GM23338 (cell line): Measurements from ENCODE around the gene SREBF2. TPM values are rescaled to one million over a fixed set of nuclear protein-coding genes. Genes with fewer than 3 reads are reported as not detected.

Experiments used
- ATAC-seq: fragments of 200-7000 bp; cut with Tn5 transposase; 3 replicates; pipeline ENCODE4 v1.9.1; 2020
- DNase-seq: peaks from one replicate; pipeline ENCODE4 v3.0.0-alpha.2; 2015; ENCODE audit warnings: low spot score
- H2AFZ ChIP-seq: fragments of 200-600 bp; sonication (generic); 2 replicates; pipeline ENCODE4 v1.8.0; 2016; ENCODE audit warnings: antibody characterized with exemption, mild to moderate bottlenecking, moderate library complexity
- H3F3A ChIP-seq: fragments of 200-600 bp; sonication (generic); replicated peaks from 2 replicates; pipeline ENCODE4 v1.8.0; 2017; ENCODE audit warnings: antibody characterized with exemption, mixed run types, low read depth
- H3K27ac ChIP-seq: fragments of 200-600 bp; sonication (generic); 2 replicates; pipeline ENCODE4 v1.6.1; 2016; ENCODE audit warnings: low read depth
- H3K27me3 ChIP-seq: fragments of 200-600 bp; sonication (generic); 2 replicates; pipeline ENCODE4 v1.8.0; 2016; ENCODE audit warnings: mild to moderate bottlenecking, mixed run types, moderate library complexity; ENCODE audit not compliant: insufficient read depth
- H3K36me3 ChIP-seq: fragments of 200-600 bp; sonication (generic); 2 replicates; pipeline ENCODE4 v1.8.0; 2016; ENCODE audit warnings: mild to moderate bottlenecking; ENCODE audit not compliant: insufficient read depth
- H3K4me1 ChIP-seq: fragments of 200-600 bp; sonication (generic); 2 replicates; pipeline ENCODE4 v1.8.0; 2016; ENCODE audit warnings: mild to moderate bottlenecking, moderate library complexity; ENCODE audit not compliant: insufficient read depth
- H3K4me2 ChIP-seq: fragments of 200-600 bp; sonication (generic); 2 replicates; pipeline ENCODE4 v1.7.1; 2017; ENCODE audit warnings: mixed run types
- H3K4me3 ChIP-seq: fragments of 200-600 bp; sonication (generic); 2 replicates; pipeline ENCODE4 v1.6.1; 2016; ENCODE audit warnings: mixed run types
- H3K79me2 ChIP-seq: fragments of 200-600 bp; sonication (generic); replicated peaks from 2 replicates; pipeline ENCODE4 v1.8.0; 2017; ENCODE audit warnings: mild to moderate bottlenecking; ENCODE audit not compliant: insufficient read depth
- H3K9me2 ChIP-seq: fragments of 200-600 bp; sonication (generic); 2 replicates; pipeline ENCODE4 v1.8.0; 2017; ENCODE audit not compliant: insufficient read depth
- H4K20me1 ChIP-seq: fragments of 200-600 bp; sonication (generic); replicated peaks from 2 replicates; pipeline ENCODE4 v1.8.0; 2017; ENCODE audit warnings: mild to moderate bottlenecking; ENCODE audit not compliant: insufficient read depth
- H3K27ac Mint-ChIP-seq: 2 replicates; pipeline ENCODE4 v1.8.0; 2020; ENCODE audit warnings: inconsistent platforms, mild to moderate bottlenecking, moderate library complexity, mixed read lengths
- H3K27me3 Mint-ChIP-seq: 3 replicates; pipeline ENCODE4 v1.8.0; 2022; ENCODE audit warnings: low read depth, mild to moderate bottlenecking, moderate library complexity, mixed read lengths, inconsistent platforms; ENCODE audit not compliant: insufficient read depth, poor library complexity
- H3K36me3 Mint-ChIP-seq: 3 replicates; pipeline ENCODE4 v1.8.0; 2021; ENCODE audit warnings: low read depth, mild to moderate bottlenecking, inconsistent platforms, moderate library complexity, mixed read lengths
- H3K4me1 Mint-ChIP-seq: 3 replicates; pipeline ENCODE4 v1.8.0; 2020; ENCODE audit warnings: mild to moderate bottlenecking, inconsistent platforms, mixed read lengths
- H3K4me3 Mint-ChIP-seq: 3 replicates; pipeline ENCODE4 v1.8.0; 2021; ENCODE audit warnings: moderate library complexity, mild to moderate bottlenecking, inconsistent platforms, mixed read lengths
- H3K9me3 Mint-ChIP-seq: 3 replicates; pipeline ENCODE4 v1.8.0; 2020; ENCODE audit warnings: moderate library complexity, mild to moderate bottlenecking, inconsistent platforms, mixed read lengths
- CREB1 ChIP-seq: fragments of 250-450 bp; sonication (Bioruptor Pico); IDR thresholded peaks from 2 replicates; pipeline ENCODE4 v1.5.0; 2020; ENCODE audit warnings: low read depth, mild to moderate bottlenecking, moderate library complexity
- ETS1 ChIP-seq: IDR thresholded peaks from 2 replicates; pipeline ENCODE4 v1.6.1; 2016; ENCODE audit warnings: antibody characterized with exemption
- EZH2 ChIP-seq: fragments of 200-600 bp; sonication (generic); IDR thresholded peaks from one replicate; pipeline ENCODE4 v1.8.0; 2017; ENCODE audit warnings: antibody characterized with exemption, mild to moderate bottlenecking, low read depth; ENCODE audit not compliant: unreplicated experiment
- JUNB ChIP-seq: IDR thresholded peaks from one replicate; pipeline ENCODE4 v1.6.1; 2016; ENCODE audit warnings: antibody characterized with exemption; ENCODE audit not compliant: unreplicated experiment
- POLR2AphosphoS5 ChIP-seq: IDR thresholded peaks from 2 replicates; pipeline ENCODE4 v1.6.1; 2016; ENCODE audit warnings: antibody characterized with exemption, low read depth
- REST ChIP-seq: IDR thresholded peaks from one replicate; pipeline ENCODE4 v1.6.1; 2018; ENCODE audit warnings: antibody characterized with exemption; ENCODE audit not compliant: unreplicated experiment
- ZNF114 ChIP-seq: fragments of 250-450 bp; sonication (Bioruptor Pico); IDR thresholded peaks from 2 replicates; pipeline ENCODE4 v1.5.0; 2020; ENCODE audit warnings: mild to moderate bottlenecking, moderate library complexity
- polyA plus RNA-seq: library from polyadenylated mRNA; unstranded; fragments of >200 nt; fragmentation: Nextera tagmentation; extraction: Ambion mirVana; gene quantifications from 2 replicates; pipeline ENCODE4 v1.2.1, GENCODE V29; 2016
- total RNA-seq: library from RNA; depleted of rRNA; stranded (reverse); fragments of >200 nt; shearing (Covaris generic); gene quantifications from 2 replicates; pipeline ENCODE4 v1.2.3, GENCODE V29; 2014

The SREBF2 gene
- total and polyA plus RNA-seq, 2 experiments from 2014 or later: 48.7 to 163 TPM

GRCh38 chr22:41917375-41917902 lies 84.5 kb downstream of the SREBF2 start (continued):
- no peak for TF ChIP-seq ETS1
- TF ChIP-seq ZNF114 (CRISPR knock-in tag): no peak
- no peak for TF ChIP-seq JUNB
- no peak for TF ChIP-seq CREB1 (CRISPR knock-in tag)
- TF ChIP-seq POLR2AphosphoS5: no peak

- peaks cover 3% of the 10 kb centered on the region for H4K20me1 ChIP-seq
- no peaks in the 10 kb centered on the region for H3K36me3 ChIP-seq
- no peaks in the 10 kb centered on the region for H3K79me2 ChIP-seq
- Mint-ChIP-seq H3K4me3 (peak overlapping the region; percentile 70), H3K27me3 (peaks cover 71% of the 10 kb centered on the region), H3K4me1 (peaks cover 10% of the 10 kb centered on the region; the same call in 2 of the 3 replicates), H3K27ac (no peak overlapping the region), H3K36me3 (no peaks in the 10 kb centered on the region; the same call in 2 of the 3 replicates), H3K9me3 (no peaks in the 10 kb centered on the region)
- TF ChIP-seq REST: no peak
- peak; percentile 35 for TF ChIP-seq EZH2
- peaks cover 92% of the 10 kb centered on the region for H3K27me3 ChIP-seq
- H3F3A ChIP-seq: 0 out of 2 replicates have a peak, but pooled peaks cover 4% of the 10 kb centered on the region
- H3K9me2 ChIP-seq: no peaks in the 10 kb centered on the region
- H2AFZ ChIP-seq: no peak overlapping the region
- H3K27ac ChIP-seq: no peak overlapping the region
- no peak overlapping the region for H3K4me2 ChIP-seq
- no peak for DNase-seq
- H3K4me3 ChIP-seq: no peak overlapping the region
- H3K4me1 ChIP-seq: peaks cover 28% of the 10 kb centered on the region; the same call in 1 of the 2 replicates
- no peak for ATAC-seq
These were observed 85.2 kb downstream of the SREBF2 start for GRCh38 chr22:41917903-41918791.
